RPMI8226 (cell line): ENCODE measurements around the gene OTUD7B.
"Not testable (repeated sequence)": the region's sequence is repeated elsewhere in the genome, so short reads cannot be mapped to it uniquely, and the experiment has no call there.

Experiments used
- DNase-seq: peaks from one replicate; pipeline ENCODE4 v3.0.0-alpha.2; 2015

The OTUD7B gene

DNA sequence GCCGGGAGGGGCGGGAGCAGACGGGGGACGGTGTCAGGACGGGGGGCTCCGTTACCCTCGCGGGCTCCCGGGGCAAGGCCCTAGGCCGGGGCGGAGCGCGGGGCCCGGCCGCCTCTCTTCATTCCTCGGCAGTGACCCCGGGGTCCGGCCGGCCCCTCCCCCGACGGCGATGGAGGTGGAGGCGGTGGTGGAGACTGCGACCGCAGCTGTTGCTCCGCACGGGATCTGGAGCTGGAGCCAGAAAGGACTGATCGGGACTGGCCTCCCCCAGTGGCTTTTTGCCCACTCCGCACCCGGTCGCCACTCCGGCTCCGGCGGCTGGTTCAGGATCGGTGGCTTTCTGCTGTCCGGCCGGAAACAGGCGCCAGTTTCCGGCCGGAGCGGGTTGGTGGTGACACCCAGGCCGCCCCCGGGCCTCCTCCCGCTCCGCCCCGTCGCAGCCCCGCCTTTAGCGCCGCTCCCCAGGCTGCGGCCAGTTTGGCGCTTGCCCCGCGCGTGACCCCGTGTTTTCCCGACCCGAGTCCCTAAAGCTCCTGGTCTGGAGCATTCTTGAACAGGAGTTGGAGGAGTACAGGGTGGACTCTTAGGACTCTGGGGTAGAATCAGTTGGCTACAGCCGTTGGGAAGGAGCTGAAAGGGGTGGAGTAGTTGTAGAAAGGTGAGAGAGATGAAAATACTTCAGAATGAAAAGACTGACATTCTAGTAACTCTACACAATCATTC, at the start of gene OTUD7B:
TSS of gene OTUD7B (minus strand) at position 334 of the 723 bp plus-strand sequence. CDS start 33,216 bp downstream, outside the sequence.
- peak; percentile 93 for DNase-seq

DNA sequence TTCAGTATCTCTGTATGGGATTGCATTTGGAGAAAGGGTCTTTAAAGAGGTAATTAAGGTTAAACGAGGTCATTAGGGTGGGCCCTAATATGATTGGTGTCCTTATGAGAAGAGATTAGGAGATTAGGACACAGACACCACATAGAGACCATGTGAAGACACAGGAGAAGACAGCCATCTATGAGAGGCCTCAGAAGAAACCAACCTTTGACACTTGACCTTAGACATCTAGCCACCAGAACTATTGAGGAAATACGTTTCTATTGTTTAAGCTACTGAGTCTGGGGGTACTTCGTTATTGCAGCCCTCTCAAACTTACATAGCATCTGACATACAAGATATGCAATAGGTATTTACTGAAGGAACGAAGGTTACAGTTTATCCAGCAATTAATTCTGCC, 49.7 kb upstream of the OTUD7B start:
- no peak for DNase-seq

DNA sequence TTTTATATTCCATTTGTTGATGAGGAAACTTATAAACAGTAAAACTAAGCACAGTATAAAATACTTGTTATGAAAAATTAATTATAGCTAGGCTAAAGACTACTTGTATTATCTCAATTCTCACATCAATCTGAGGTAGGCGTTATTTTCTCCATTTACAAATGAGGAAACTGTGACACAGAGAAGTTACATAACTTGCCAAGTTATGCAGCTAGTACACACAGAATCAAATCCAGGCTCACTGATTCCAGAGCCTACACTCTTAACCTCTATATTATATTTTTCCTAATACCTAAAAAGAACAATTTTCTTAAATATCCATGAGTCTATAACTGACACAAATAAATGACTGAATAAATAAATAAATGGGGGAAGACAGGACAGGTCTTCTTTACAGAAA, 45.9 kb upstream of the OTUD7B start:
- no peak for DNase-seq

DNA sequence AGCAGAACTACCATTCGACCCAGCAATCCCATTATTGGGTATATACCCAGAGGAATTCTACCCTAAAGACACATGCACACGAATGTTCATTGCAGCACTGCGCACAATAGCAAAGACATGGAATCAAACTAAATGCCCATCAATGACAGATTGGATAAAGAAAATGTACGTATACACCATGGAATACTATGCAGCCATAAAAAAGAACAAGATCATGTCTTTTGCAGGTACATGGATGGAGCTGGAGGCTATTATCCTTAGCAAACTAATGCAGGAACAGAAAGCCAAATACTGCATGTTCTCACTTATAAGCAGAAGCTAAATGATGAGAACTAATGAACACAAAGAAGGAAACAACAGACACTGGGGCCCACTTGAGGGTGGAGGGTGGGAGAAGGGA, 45.0 kb upstream of the OTUD7B start:
- DNase-seq: not testable (repeated sequence)

DNA sequence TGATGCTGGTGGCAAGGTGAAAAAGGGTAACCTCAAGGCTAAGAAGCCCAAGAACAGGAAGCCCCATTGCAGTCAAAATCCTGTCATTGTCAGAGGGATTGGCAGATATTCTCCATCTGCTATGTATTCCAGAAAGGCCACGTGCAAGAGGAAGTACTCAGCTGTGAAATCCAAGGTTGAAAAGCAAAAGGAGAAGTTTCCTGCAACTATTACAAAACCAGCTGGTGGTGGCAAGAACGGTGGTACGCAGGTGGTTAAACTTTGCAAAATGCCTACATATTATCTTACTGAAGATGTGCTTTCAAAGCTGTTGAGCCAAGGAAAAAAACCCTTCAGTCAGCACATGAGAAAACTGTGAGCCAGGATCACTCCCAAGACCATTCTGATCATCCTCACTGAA, 43.4 kb upstream of the OTUD7B start:
- DNase-seq: peak; percentile 67

DNA sequence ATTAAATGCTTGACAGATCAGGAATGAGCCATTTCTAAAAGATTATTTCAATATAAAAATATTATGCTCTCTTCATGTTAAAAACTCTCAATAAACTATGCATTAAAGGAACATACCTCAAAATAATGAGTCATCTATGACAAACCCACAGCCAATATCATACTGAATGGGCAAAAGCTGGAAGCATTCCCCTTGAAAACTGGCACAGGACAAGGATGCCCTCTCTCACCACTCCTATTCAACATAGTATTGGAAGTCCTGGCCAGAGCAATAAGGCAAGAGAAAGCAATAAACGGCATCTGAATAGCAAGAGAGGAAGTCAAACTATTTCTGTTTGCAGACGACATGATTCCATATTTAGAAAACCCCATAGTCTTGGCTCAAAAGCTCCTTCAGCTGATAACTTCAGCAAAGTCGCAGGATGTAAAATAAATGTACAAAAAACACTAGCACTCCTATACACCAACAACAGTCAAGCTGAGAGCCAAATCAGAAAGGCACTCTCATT, 41.4 kb upstream of the OTUD7B start:
- DNase-seq: not testable (repeated sequence)

DNA sequence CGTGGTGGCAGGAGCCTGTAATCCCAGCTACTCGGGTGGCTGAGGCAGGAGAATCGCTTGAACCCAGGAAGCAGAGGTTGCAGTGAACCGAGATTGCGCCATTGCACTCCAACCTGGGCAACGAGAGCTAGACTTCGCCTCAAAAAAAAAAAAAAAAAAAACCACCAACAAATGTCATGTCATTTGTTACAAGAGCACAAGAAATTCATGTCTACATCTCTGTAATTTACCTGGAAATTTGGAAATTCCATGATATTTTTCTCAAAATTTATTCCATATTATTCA, 40.5 kb upstream of the OTUD7B start:
- DNase-seq: no peak

DNA sequence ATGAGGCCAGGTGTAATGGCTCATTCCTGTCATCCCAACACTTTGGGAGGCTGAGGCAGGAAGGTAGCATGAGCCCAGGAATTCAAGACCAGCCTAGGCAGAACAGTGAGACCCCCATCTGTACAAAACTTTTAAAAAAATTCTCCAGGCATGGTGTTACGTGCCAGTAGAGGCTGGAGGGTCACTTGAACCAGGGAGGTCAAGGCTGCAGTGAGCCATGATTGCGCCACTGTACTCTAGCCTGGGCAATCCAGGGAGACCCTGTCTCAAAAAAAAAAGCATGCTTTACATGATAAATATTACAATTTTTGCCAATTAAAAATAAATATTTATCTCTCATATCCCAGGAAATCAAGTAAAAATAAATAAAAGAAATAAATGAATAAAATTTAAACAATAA, 39.4 kb upstream of the OTUD7B start:
- DNase-seq: no peak

DNA sequence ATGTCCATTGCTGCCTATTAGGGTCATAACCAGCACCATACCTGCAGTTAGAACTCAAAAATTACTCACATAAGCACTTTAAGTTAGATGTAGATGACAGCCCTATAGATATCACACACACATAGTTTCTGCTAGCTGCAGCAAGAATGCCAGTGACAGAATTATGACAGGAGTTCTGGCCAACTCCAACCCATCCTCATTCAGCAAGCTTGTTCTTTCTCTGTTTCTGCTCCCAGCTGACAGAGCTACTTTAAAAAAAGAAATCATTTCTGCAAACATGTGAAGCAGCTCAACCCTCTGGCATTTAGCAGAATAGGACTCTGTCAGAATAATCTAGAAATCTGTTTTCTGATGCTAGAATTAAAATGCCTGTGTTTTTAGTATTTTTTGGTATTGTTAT, 23.8 kb upstream of the OTUD7B start:
- DNase-seq: no peak

DNA sequence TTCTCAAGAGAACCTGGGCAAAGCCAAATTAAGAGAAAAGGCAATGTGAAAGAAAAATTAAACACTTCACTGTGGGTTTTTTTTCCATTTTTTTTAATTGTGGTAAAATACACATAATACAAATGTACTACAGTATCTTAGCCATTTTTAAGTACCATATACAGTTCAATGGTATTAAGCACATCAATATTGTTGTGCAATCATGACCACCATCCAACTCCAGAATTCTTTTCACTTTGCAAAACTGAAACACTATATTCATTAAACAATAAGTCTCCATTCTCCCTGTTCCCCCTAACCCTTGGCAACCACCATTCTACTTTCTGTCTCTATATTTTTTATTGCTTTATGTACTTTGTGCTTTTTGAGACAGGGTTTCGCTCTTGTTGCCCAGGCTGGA, 17.8 kb upstream of the OTUD7B start:
- DNase-seq: no peak

DNA sequence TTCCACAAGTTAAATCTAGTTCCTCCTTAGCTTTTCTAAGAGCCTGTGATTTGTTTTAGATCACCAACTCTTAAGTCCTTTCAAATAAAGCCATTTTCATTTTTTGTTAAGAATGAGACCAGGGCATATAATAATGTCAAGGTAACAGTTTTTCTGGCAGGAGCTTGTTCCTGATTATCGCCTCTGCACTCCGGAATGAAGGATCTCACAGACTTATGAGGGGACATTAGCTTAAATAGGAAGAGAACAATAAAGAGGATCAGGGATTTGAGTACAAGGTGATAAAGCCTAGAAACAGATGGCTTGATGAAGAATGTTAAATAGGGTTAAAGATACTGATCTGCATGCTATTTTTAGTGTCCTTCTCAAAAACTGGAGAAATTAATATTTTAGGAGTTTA, 13.6 kb upstream of the OTUD7B start:
- DNase-seq: no peak

DNA sequence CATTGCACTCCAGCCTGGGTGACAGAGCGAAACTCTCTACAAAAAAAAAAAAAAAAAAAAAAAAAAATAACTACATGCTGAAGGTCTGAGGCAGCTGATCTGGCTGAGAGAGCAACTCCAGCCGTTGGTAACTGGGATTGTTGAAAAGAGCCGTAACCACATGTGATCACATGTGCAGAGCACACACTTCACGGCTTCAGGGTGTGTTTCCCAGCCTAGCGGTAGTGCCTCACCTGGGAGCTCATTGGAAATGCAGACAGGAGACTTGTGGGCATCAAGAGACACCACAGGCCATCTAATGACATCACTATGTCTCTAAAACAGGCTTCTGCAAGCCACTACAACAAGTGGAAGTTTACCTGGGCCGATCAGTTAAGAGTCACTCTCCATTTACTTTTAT, 11.8 kb upstream of the OTUD7B start:
- DNase-seq: peak; percentile 42

DNA sequence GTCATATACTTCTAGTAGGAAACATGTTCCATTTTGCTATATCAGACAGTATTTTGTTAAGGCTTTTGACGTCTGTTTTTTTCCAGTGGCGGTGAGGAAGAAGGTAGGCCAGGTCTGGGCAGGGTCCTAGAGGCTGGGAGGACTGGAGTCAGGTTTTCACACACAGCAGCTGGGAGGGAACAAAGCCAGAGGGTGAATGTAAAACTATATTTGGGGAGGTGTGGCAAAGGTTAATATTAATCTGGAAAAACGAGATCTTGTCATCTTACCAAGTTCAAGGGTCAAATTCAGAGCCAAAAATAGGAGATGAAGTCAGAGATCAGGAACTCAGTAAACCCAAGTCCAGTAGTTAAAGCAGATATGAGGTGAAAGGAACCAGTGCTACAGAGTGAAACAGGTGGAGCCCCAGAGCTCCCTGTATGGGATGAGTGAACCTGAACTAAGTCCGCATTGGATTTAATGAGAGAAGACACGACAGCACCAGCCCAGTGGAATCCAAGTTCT, 10.7 kb upstream of the OTUD7B start:
- DNase-seq: no peak

DNA sequence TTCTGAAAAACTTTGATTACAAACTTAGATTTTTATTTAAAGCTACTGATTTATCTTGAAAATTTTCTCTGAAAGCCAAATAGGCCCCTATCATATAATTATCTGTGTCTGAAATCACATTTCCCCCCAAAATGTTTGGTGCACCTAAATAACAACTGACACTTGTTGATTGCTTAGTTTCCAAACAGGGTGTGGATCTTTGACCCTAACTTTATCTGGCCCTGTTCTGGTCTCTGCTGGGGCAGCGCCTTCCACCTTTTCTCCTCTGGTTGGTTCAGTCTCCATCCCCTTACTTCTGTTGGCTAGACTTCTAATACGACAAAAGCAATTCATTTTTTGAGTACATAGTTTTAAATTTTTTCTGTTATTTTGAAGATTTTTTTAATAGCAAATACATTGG, 10.2 kb upstream of the OTUD7B start:
- no peak for DNase-seq

DNA sequence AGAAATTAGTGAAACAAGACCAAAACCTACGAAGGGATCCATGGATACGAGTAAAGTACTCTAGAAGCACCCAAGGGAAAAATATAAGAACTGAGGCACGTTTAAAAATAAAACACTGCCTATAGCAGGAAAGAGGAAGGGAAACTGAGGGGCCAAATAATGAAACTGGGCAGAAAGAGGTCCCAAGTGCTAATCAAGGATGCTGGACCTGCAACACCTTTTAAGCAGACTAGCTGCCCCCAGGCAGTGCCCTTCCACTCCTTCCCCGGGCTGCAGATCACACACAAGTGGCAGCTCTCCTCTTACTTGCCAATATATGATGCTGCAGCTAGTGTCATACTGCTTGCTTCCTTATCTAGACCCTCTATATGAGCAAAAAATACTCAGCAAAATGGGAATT, 7.6 kb upstream of the OTUD7B start:
- no peak for DNase-seq

DNA sequence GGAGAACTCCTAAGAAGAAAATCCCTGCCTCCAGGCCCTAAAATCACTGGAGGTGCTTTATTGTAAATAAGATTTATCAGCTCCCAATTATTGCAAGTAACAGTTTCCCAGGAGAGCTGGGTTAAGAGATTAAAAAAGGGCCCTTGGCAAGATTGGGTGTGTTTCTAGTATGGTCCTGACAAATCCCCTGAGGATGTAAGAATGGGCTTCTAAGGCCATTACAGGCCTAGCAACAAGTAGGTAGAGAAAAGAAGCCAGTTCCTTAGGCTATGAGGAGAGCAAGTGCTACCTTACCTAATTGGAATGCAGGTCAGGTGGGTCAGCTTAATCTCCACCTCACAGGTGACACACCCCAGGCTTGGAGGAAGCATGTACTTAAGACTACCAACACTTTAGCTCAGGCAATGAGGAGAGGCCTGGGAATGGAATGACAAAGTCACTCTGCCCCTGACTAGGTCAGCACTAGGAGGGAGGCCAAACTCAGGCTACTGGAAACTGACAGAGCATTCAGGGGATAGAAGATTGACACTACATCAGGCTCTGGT, 6.8 kb upstream of the OTUD7B start:
- no peak for DNase-seq

DNA sequence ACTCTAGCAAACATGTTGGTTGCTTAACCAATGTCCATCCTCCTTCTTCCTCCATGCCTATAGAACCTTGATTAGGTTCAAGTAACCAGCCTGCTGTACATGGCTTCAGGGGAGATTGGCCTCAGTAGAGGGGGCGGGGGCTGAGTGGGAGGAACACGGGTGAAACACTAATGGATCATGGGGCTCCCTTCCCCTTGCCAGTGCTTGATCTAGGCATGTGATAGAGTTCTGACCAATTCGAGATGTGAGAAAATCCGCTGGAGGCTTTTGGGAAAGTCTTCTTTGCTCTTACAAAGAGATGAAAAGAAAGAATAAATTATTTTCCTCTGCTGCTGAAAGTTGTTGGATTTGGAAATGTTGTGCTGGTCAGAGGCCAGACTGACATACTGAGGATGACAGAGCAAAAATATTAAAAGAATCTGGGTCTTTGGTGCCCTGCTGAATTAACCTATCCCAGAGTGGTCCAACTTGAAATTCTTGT, 5.2 kb upstream of the OTUD7B start:
- DNase-seq: no peak

DNA sequence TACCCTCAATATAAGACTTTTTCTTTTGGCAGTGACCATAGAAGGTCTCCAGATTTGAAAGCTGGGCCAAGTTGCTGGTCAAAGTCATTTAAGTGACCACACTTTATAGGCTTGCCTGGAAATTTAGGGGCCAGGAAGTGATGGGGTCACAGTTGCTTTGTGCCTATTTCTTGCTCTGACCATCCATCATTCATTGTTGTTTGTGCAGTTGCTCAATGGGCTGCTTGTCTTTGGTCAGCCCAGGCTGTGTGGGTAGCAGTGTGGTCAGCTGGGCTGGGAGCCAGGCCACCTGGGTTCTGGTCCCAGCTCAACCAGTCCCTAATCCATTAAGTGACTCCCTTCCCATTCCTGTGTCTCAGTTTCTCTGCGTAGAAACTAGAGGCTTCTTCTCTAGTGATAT, 2.1 kb upstream of the OTUD7B start:
- DNase-seq: no peak

DNA sequence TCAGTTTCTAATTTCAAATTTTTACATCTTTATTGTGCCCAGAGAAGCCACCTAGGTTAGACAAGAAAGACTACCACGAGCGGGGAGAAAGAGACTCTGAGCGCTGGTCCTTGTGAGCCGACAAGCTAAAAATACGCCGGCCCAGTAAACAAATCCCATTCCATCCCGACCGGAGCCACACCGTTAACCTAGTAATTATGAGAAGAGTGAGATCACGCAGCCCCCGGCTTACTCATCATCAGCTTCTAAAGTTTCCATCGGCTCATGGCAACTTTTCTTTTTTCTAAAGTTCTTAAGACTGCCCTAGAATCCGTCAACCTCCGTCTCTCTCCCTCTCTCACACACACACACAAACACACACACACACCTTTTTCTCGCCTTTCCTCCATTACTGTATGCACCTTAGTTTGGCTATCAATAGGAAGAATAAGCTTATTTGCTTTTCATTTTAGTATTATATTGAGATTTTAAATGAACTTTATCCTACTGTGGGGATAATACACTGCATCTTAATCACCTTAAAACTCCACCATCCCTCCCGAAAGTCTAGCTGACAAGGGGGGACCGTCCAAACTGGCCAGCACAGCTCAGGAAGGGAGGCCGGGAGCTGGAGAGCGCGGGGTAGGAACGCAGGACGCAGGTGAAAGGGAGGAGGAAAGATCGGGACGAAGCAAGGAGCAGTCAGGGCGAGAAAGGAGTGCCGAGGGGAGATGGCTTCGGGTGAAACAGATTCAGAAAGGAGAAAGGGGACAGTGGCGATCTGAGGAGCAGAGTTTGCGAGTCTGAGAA, 728 bp downstream of the OTUD7B start:
- DNase-seq: peak; percentile 41

DNA sequence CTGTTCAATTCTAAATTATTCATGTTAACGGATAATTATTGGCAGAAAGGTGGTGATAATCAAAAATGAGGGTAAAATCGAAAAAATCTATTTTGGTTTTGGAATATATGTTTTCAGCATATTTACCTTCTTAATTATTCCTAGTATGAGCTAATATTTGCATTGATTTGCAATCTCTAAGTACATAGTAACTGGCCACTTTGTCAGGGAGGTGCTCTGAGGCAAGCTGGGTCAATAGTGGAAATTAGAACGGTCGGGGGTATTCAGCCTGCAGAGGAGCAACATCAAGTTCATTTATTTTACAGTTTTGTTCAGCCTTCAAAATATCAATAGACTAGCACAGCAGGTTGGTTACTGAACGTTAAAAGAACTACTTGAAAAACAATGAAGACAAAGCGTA, 1.8 kb downstream of the OTUD7B start:
- DNase-seq: no peak

DNA sequence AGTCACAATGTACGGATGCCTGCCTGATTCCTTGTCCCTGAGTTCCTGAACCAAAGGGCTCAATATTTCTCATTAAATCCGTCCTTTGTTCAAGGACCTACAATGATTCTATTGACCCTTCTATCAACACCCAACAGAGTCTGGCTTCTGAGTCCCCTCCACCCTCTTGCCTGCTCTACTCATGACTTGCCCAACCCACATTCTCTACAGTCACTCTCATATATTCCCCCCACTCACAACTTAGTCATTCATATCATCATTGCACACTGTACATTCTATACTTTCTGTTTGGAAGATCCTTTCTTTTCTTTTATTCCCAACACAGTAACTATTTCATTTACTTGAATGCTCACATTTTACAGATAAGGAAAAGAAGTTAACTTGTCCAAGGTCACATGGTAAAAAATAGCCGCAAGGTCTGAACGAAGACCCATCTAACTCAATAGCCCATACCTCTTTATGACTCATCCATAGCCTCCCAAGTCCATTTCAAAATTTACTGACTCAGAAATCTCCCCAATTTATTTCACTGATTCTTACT, 3.6 kb downstream of the OTUD7B start:
- DNase-seq: no peak

DNA sequence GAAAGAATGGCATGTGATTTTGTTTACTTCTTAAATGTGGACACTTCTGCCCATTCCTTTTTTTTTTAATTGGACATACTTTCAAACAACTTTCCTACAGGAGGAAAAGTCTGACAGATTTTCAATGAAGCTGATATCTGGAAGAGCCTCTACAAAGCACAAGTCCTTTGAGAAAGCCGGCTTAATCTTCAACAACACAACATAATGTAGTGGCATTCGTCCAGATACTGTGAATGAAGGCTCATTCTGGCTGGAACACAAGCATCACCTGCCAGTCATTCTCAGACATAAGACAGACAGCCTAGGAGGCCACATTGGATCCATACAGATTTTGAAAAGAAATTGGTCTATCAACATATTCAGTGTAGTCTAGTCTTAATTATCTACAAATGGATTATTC, 4.9 kb downstream of the OTUD7B start:
- DNase-seq: no peak

DNA sequence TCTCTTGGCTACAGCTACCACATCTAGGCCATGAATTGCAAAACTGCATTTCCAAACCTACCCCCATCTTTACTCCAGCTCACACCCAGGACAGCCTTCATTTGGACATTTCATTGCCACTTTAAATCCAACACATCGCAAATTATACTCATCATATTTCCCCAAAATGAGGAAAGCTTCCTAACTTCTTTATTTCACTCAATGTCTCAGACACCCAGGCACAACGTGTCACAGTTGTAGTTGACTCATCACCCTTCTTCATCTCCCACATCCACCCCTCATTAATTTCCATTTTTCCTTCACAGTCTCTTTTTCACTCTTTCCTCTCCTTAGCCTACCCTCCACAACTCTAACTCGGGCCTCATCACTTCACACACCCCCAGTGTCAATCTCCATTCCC, 6.7 kb downstream of the OTUD7B start:
- DNase-seq: no peak

DNA sequence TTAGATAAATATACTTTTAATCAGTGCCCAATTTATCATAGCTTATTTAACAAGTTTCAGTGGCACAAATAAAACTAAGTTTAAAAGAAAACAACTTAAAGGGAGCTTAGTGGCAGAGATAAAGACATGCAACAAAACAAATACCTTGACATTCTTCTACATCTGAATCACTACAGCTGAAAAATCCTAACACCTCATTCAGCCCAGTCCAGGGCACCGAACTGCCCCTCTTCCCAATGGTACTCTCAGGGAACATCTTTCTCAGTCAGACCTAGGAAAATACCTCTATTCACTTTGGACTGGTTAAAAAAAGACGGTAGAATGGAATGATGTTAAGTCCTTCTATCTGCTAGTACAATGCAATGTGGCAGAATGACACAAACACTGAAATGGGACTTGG, 8.3 kb downstream of the OTUD7B start:
- DNase-seq: no peak
